Measurements from ENCODE around the gene ST3GAL3.

GRCh38 chr1:43689289-43689688 lies 18.0 kb upstream of the ST3GAL3 start:
- TF ChIP-seq, protein P1, sequence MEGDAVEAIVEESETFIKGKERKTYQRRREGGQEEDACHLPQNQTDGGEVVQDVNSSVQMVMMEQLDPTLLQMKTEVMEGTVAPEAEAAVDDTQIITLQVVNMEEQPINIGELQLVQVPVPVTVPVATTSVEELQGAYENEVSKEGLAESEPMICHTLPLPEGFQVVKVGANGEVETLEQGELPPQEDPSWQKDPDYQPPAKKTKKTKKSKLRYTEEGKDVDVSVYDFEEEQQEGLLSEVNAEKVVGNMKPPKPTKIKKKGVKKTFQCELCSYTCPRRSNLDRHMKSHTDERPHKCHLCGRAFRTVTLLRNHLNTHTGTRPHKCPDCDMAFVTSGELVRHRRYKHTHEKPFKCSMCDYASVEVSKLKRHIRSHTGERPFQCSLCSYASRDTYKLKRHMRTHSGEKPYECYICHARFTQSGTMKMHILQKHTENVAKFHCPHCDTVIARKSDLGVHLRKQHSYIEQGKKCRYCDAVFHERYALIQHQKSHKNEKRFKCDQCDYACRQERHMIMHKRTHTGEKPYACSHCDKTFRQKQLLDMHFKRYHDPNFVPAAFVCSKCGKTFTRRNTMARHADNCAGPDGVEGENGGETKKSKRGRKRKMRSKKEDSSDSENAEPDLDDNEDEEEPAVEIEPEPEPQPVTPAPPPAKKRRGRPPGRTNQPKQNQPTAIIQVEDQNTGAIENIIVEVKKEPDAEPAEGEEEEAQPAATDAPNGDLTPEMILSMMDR (CRISPR knock-in tag; IDR thresholded peaks at IDR 0.05), result no peak
- TF ChIP-seq ELK4 (CRISPR knock-in tag; IDR thresholded peaks at IDR 0.05; ENCODE audit: borderline replicate concordance), result no peak
- TF ChIP-seq TAF1 (CRISPR knock-in tag; IDR thresholded peaks at IDR 0.05), result no peak
- TF ChIP-seq ZNF296 (CRISPR knock-in tag; conservative IDR thresholded peaks at IDR 0.05), result no peak
- TF ChIP-seq SOX6 (IDR thresholded peaks at IDR 0.05), result no peak
- TF ChIP-seq SOX6 (CRISPR knock-in tag; IDR thresholded peaks at IDR 0.05), result no peak
- TF ChIP-seq YY1 (IDR thresholded peaks at IDR 0.05; ENCODE audit: insufficient read depth, insufficient replicate concordance, low read depth, low read length), result no peak
- TF ChIP-seq, protein P2, sequence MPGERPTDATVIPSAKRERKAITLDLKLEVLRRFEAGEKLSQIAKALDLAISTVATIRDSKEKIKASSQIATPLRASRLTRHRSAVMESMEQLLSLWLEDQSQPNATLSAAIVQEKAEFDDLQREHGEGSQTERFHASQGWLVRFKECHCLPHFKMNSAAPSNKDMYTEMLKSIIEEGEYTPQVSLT (CRISPR knock-in tag; IDR thresholded peaks at IDR 0.05; ENCODE audit: borderline replicate concordance, low read depth), result no peak
- TF ChIP-seq EP300 (IDR thresholded peaks at IDR 0.05; ENCODE audit: low read depth in 2 of 2, low read length in 2 of 2), result no peak
- no peak for TF ChIP-seq EP300 (CRISPR knock-in tag; IDR thresholded peaks at IDR 0.05; ENCODE audit: borderline replicate concordance)
- TF ChIP-seq REST (IDR thresholded peaks at IDR 0.05; ENCODE audit: borderline replicate concordance in 1 of 2, low read depth in 1 of 2, low read length in 2 of 2), result no peak
- no peak for TF ChIP-seq ZNF501 (CRISPR knock-in tag; IDR thresholded peaks at IDR 0.05)

All from HepG2 (cell line).